ENCODE data around the gene ANTXR2.

Gene ANTXR2

DNA sequence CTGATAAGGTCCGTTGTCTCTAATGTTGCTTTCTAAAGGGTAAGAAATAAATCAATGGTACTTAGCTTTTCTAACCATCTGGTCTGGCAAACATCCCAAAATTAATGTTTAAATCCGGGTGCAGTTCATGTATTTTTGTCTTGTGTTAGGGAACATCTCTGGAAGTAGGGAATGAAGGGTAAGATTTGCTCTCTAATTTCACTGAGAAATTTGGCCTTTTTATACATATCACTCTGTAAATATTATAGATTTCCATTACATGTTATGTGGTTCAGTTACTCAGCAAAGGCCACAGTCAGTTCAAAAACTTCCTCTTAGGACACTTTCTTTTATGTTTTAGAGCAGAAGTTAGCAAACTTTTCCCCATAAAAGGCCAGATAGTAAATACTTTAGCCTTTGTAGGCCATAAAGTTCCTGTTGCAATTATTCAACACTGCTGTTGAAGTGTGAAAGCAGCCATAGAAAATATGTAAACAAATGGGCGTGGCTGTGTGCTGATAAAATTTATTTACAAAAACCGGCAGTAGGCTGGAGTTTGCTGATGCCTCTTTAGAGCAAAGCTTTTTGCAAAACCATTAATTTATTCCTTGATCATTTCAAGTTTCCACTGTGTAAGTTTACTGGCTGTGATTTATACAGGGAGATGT is 218.1 kb downstream of the ANTXR2 start:
- DNase-seq: no peak

DNA sequence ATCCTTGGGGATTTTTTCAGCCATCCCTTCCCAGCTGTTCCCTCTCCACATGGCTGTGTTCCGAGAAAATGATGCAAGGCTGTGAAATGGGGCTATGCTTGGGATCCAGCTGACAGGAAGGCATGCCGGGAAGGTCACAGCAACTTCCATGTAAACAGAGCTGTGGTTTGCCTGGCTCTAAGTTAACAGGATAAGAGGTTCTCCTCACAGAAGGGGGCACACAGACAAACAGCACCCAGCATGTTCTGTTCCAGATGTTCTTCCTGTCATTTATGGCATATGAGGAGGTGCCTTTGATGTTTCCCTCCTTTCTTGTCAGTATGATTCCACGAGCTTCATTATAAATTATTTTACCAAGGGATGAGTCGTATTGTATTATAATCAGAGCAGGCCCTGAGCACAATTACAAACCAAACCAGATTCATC is 220.7 kb downstream of the ANTXR2 start:
- DNase-seq: no peak

GRCh38 chr4:79851625-79852304 is 221.3 kb downstream of the ANTXR2 start:
- no peak for DNase-seq

Data from CD4-positive, alpha-beta T cell treated with Interleukin-10 for 1 hour (primary cell).